HG03175 (cell line): ENCODE data around the gene CC2D1B.

Experiments
- ATAC-seq: cut with Tn5 transposase; IDR thresholded peaks from one replicate; pipeline ENCODE4 v1.9.1; 2021; ENCODE audit warnings: mild to moderate bottlenecking, moderate library complexity; ENCODE audit not compliant: unreplicated experiment

CC2D1B gene

GRCh38 chr1:52306227-52307006 is 59.6 kb downstream of the CC2D1B start:
- no peak for ATAC-seq

- ATAC-seq, result no peak
Measured at GRCh38 chr1:52305417-52306226, 60.4 kb downstream of the CC2D1B start.
